SK-N-SH treated with all-trans-retinoic acid at 6 μM for 48 hours (cell line): ENCODE data around the gene VPS11.

Experiments
- ARNTL ChIP-seq: fragments of 450-650 bp; formaldehyde crosslinking; IDR thresholded peaks from 2 replicates; pipeline ENCODE4 v1.5.0; 2020; ENCODE audit warnings: low read depth, mild to moderate bottlenecking, moderate library complexity, borderline replicate concordance
- ZNF70 ChIP-seq: fragments of 450-650 bp; formaldehyde crosslinking; IDR thresholded peaks from 2 replicates; pipeline ENCODE4 v1.5.0; 2020; ENCODE audit warnings: mild to moderate bottlenecking, moderate library complexity
- TF ChIP-seq, protein P1 (sequence below): fragments of 250-450 bp; sonication (Bioruptor Pico); IDR thresholded peaks from 2 replicates; pipeline ENCODE4 v1.5.1; 2020; ENCODE audit warnings: low read depth, mild to moderate bottlenecking, moderate library complexity

GRCh38 chr11:119087123-119087522, 19.5 kb downstream of the VPS11 start:
- TF ChIP-seq, protein P1, sequence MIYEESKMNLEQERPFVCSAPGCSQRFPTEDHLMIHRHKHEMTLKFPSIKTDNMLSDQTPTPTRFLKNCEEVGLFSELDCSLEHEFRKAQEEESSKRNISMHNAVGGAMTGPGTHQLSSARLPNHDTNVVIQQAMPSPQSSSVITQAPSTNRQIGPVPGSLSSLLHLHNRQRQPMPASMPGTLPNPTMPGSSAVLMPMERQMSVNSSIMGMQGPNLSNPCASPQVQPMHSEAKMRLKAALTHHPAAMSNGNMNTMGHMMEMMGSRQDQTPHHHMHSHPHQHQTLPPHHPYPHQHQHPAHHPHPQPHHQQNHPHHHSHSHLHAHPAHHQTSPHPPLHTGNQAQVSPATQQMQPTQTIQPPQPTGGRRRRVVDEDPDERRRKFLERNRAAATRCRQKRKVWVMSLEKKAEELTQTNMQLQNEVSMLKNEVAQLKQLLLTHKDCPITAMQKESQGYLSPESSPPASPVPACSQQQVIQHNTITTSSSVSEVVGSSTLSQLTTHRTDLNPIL (CRISPR knock-in tag), result no peak
- no peak for TF ChIP-seq ZNF70 (CRISPR knock-in tag)
- TF ChIP-seq ARNTL (CRISPR knock-in tag), result no peak
